ENCODE measurements around the gene FKBP7.
A peak's percentile ranks its signal among the peaks of the same experiment; 100 is the strongest.
"Not testable (repeated sequence)": the region's sequence is repeated elsewhere in the genome, so short reads cannot be mapped to it uniquely, and the experiment has no call there.

Gene FKBP7

DNA sequence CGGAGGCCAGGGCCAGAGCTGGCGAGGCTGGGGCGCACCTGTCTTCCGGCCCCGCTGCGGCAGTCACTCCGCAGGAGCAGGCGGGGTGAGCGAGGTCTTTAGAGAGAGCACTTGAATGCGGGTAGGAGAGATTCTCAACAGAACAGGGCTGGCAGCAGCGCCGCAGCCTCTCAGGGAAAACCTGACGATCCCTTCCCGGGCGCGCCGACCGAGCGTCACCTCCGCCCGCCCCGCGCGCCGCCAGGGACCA is 28.0 kb downstream of the FKBP7 start:
- DNase-seq (ENCODE audit: insufficient read length, low spot score) (no peak), FAIRE-seq (no peak)

GRCh38 chr2:178449700-178450523 is 28.5 kb downstream of the FKBP7 start:
- DNase-seq (ENCODE audit: insufficient read length, low spot score) = no peak
- FAIRE-seq = no peak

- DNase-seq (ENCODE audit: insufficient read length, low spot score) = no peak
- no peak for FAIRE-seq
Measured at GRCh38 chr2:178448968-178449661, 29.3 kb downstream of the FKBP7 start.

- DNase-seq (ENCODE audit: insufficient read length, low spot score) (no peak), FAIRE-seq (no peak)
Measured at GRCh38 chr2:178441426-178441825, 37.0 kb downstream of the FKBP7 start.

DNA sequence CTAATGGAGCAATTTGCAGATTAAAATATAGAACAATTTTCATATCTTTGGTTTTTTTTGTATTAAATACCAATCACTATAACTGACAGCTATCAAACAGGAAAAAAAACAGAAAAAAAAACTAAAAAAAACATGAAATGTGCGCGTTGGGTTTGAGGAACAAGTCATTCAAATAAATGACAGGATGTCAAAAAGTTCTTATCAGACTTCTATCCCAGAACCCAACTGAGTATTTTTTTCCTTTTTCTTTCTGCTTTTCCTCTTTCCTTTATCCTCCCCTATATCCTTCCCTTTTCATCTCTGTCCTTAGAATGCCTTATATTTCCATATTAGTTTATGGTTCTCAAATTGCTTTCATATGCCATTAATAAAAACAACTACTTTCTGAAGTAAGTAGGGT is 41.7 kb downstream of the FKBP7 start:
- no peak for DNase-seq (ENCODE audit: insufficient read length, low spot score)
- FAIRE-seq = no peak

GRCh38 chr2:178429336-178429735 is 49.1 kb downstream of the FKBP7 start:
- DNase-seq (ENCODE audit: insufficient read length, low spot score) (no peak), FAIRE-seq (no peak)

DNA sequence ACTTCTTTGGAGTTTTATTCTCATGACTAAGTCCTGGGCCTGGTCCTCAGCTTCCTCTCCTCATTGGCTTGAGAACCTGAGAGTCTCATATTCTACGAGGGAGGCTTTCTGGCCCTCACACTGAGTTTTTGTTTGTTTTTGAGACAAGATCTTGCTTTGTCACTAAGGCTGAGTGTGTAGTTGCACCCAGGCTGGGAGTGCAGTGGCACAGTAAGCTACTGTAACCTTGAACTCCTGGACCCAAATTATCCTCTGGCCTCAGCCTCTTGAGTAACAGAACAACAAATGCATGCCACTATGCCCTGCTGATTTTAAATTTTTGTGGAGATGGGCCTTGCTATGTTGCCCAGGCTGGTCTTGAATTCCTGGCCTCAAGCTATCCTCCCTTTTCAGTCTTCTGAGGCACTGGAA is 50.0 kb downstream of the FKBP7 start:
- no peak for FAIRE-seq
- no peak for DNase-seq (ENCODE audit: insufficient read length, low spot score)

- FAIRE-seq (no peak), DNase-seq (ENCODE audit: insufficient read length, low spot score) (no peak)
Measured at GRCh38 chr2:178427458-178427857, 50.9 kb downstream of the FKBP7 start.

DNA sequence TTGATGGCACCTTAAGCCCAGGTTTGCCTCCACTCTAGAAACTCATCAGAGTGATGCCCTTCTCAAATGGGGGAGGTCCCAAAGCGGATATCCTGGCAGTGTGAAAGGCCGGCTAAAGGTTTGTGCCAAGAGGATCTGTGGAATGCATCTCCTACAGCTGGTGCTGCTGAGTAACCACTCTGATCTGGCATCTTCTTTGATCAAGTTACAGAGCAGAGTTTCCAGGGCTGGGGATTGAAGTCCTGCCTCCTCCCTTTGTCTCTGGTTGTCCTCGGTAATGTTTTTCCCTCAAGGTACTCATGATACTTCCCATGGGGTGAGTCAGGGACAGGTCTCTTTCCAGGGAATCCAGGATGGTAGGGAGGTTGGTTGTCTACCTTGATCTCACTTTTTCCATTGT is 52.0 kb downstream of the FKBP7 start:
- DNase-seq (ENCODE audit: insufficient read length, low spot score) (no peak), FAIRE-seq (no peak)

DNA sequence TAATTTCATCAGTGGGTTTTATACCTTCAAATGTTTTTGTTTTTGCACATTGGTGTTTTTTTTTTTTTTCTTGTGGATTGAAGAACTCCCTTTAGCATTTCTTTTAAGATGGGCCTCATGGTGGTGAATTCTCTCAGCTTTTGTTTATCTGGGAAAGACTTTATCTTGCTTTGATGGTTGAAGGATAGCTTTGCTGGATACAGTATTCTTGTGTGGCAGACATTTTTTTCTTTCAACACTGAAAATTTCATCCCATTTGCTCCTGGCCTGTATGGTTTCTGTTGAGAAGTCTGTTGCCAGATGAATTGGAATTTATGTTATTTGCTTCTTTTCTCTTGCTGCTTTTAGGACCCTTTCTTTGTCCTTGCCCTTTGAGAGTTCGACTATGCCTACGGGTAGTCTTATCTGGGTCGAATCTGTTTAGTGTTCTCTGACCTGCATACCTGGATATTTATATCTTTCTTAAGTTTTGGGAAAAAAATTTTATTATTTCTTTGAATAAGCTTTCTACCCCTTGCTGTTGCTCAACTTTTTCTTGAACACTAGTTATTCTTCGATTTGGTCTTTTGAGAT is 53.1 kb downstream of the FKBP7 start:
- DNase-seq (ENCODE audit: insufficient read length, low spot score) (no peak), FAIRE-seq (no peak)

GRCh38 chr2:178423746-178424145 is 54.7 kb downstream of the FKBP7 start:
- not testable (repeated sequence) for DNase-seq (ENCODE audit: insufficient read length, low spot score); FAIRE-seq

DNA sequence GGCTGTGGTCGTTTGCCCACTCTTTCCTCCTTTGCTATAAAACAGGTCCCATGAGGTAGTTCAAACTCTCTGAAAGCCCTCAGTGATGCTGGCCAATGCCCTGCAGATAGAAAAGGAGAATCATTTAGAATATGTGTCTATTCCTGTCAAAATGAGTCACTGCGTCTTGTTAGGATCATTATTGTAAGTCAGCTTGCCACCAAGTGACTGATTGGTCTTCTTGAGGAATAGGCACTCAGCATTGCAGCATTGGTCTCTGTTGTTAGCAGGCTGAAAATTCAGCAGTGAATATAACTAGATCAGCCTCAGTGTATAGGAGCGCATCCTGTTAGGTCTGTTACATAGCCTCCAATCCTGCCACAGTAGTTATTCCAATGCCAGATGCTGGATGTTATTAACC is 56.3 kb downstream of the FKBP7 start:
- FAIRE-seq (no peak), DNase-seq (ENCODE audit: insufficient read length, low spot score) (no peak)

DNA sequence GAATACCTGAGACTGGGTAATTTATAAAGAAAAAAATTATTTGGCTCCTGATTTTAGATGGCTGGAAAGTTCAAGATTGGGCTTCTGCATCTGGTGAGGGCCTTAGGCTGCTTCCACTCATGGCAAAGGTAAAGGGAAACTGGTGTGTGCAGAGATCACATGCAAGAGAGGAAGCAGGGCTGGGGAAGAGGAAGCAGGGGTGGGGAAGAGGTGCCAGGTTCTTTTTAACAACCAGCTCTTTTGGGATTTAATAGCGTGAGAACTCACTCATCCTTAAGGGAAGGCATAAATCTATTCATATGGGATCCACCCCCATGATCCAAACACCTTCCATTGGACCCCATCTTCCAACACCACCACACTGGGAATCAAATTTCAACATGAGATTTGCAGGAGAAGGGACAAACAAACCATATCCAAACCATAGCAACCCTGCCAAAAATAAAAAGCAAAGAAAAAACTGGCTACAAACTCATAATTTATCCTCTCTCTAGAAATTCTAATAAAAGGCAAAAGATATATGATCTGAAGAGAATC is 57.9 kb downstream of the FKBP7 start:
- DNase-seq (ENCODE audit: insufficient read length, low spot score) (no peak), FAIRE-seq (no peak)

GRCh38 chr2:178419123-178419522 is 59.3 kb downstream of the FKBP7 start:
- DNase-seq (ENCODE audit: insufficient read length, low spot score) (no peak), FAIRE-seq (no peak)

DNA sequence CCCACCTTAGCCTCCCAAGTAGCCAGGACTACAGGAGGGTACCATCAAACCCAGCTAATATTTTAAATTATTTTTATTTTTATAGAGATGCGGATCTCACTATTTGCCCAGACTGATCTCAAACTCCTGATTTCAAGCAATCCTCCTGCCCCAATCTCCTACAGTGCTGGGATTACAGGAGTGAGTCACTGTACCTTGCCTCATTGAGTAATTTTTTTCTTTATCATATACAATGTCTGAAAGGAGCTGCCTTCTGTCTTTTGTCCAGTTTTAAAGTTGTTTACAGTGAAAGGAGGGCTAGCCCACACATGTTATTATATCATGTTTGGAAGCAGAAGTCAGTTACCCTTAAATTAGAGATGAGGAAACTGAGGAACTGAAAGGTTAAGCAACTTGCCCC is 60.0 kb downstream of the FKBP7 start:
- FAIRE-seq = no peak
- no peak for DNase-seq (ENCODE audit: insufficient read length, low spot score)

DNA sequence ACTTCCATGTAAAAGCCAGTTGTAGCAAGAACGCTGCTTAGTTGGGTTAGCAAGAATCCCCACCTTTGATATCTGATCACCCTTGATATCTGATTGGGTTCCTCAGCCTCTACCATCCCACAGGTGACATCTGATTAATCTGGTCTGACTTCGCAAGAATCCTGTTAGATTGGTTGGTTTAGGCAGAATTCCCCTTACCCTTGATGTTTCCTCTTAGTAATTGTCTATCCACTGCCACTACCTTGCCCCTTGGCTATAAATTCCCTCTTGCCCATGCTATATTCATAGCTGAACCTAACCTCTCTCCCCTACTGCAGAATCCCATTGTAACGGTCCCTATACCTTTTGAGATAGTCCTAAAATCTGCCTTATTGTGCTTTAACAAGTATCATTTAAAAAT is 60.5 kb downstream of the FKBP7 start:
- DNase-seq (ENCODE audit: insufficient read length, low spot score) = no peak
- no peak for FAIRE-seq

DNA sequence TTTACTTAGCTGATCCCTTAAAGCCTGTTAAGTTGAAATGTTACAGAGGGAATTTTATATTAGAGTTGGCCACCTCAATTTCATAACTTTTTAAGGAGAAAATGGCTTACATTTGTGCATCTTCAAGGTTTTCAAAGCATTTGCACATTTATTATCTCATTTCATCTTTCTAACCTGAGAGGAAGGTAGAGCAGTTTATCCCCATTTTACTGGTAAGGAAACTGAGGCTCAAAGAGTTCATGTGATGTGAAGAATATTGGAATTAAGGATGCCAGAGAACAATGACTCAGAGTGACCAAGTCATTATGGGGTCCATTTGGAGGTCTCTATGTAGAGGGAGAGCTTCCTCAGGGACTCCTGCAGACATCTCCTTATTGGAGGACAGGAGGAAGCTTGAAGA is 62.4 kb downstream of the FKBP7 start:
- DNase-seq (ENCODE audit: insufficient read length, low spot score) (no peak), FAIRE-seq (no peak)

DNA sequence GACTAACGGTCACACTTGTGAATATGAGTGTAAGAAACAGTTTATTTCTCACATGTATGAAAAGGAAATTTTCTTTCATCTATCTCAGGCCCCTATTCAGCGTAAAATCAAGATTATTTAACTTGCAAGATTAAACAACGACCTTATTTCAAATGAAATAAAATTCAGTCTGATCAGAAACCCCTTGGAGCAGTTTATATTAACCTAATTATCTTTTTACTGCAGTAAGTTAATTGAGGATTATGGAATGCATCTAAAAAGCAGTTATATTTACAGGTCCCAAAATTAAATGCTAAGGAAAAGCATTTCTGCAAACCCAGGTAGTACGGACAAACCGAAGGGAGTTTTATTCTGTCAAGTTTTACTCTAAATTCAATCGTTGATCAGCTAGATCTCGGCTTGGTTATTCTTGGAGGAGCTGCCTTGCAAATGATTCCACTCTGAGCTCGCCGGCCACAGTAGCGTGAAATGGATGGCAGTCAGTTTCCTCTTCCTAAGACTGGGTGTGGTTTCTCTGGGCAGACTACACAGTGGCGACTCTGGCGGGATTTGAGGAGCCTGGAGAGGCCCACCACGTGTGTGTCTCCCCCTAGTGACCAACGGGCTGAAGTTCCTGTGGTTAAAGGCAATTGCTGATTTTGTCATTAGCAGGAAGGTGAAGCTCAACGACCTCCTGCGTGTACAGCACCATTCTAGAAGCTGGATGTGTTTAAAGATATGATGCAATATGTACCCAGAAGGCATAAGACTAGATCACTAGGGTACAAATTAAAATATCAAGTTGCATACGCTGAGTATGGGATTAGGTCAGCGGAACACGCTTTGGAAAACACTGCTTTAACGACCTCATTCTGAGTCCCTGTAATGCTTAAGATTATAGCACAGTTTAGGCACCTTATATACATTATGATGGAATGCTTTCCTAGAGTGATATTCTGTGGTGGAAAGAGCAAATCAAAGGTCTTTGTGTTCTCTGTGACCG is 63.8 kb downstream of the FKBP7 start:
- DNase-seq (ENCODE audit: insufficient read length, low spot score) (peak; percentile 90), FAIRE-seq (no peak)
